Lung microvascular endothelial cell (primary cell): ENCODE measurements around the gene STK16. TPM values are rescaled to one million over a fixed set of nuclear protein-coding genes. Genes with fewer than 3 reads are reported as not detected.
"Not testable (repeated sequence)": the region's sequence is repeated elsewhere in the genome, so short reads cannot be mapped to it uniquely, and the experiment has no call there.

Experiments used
- DNase-seq, 2 donors: peaks; one replicate each; pipeline versions ENCODE4 v3.0.0 to v3.0.0-alpha.2; 2010; ENCODE audit warnings: low read depth in 2 of 2
- total RNA-seq: library from RNA; depleted of rRNA; stranded (reverse); fragments of >200 nt; gene quantifications from 2 replicates; pipeline ENCODE4 v1.2.1, GENCODE V29; 2014

Gene STK16
- total RNA-seq, 1 donor from 2014 or later = 13.9 TPM

- no peak for DNase-seq
Observed at GRCh38 chr2:219286436-219287115, 41.3 kb downstream of the STK16 start.

GRCh38 chr2:219287116-219287440 is 41.8 kb downstream of the STK16 start:
- not testable (repeated sequence) for DNase-seq

- no peak for DNase-seq
Observed at GRCh38 chr2:219287580-219288265, 42.4 kb downstream of the STK16 start.

- no peak for DNase-seq
Observed at GRCh38 chr2:219289195-219289536, 43.9 kb downstream of the STK16 start.

- peak; percentile 38 to 39 for DNase-seq
Observed at GRCh38 chr2:219289537-219290361, 44.5 kb downstream of the STK16 start.

- DNase-seq = no peak
Observed at GRCh38 chr2:219290381-219291171, 45.3 kb downstream of the STK16 start.

GRCh38 chr2:219291394-219291793 is 46.1 kb downstream of the STK16 start:
- no peak for DNase-seq

- DNase-seq = no peak
Observed at GRCh38 chr2:219291910-219292490, 46.7 kb downstream of the STK16 start.

- DNase-seq = no peak
Observed at GRCh38 chr2:219292616-219293015, 47.3 kb downstream of the STK16 start.

- no peak for DNase-seq
Observed at GRCh38 chr2:219293736-219294231, 48.5 kb downstream of the STK16 start.

GRCh38 chr2:219294356-219295351 is 49.4 kb downstream of the STK16 start:
- DNase-seq = peak; percentile 83 to 90

- DNase-seq = no peak
Observed at GRCh38 chr2:219296142-219296541, 50.9 kb downstream of the STK16 start.

GRCh38 chr2:219296631-219297391 is 51.5 kb downstream of the STK16 start:
- no peak for DNase-seq

- DNase-seq = no peak
Observed at GRCh38 chr2:219297766-219298456, 52.6 kb downstream of the STK16 start.

- DNase-seq = peak; percentile 75 to 80
Observed at GRCh38 chr2:219298759-219299371, 53.6 kb downstream of the STK16 start.

- no peak for DNase-seq
Observed at GRCh38 chr2:219299372-219299760, 54.1 kb downstream of the STK16 start.
